A549 treated with AZD9567 at 1 μM for 4 hours (cell line): ENCODE data around the gene IRGC. TPM values are rescaled to one million over a fixed set of nuclear protein-coding genes. Genes with fewer than 3 reads are reported as not detected.

Experiments used
- total RNA-seq: library from RNA; stranded (reverse); fragments of 200-300 nt; extraction: Qiagen RNA extraction; gene quantifications from 5 replicates; pipeline ENCODE4 v1.2.3, GENCODE V29; 2022; ENCODE audit not compliant: insufficient read depth

Gene IRGC
- not detected in 5 replicates for total RNA-seq

GRCh38 chr19:43715776-43716175, at the start of gene IRGC:
Gene IRGC, plus strand, starts transcription at chr19:43716076. Its CDS starts 2,483 bp downstream, at chr19:43718559.

GRCh38 chr19:43754503-43755255, 38.8 kb downstream of the IRGC start, which contains the start of gene SMG9:
Gene SMG9, minus strand, starts transcription at chr19:43754962. Its CDS starts 4,221 bp downstream, at chr19:43750741.

Other genes starting within 250 kb of the IRGC start
- gene PHLDB3, start 211.3 kb upstream of the IRGC start, total RNA-seq, result 3.2 to 10.2 TPM (median 9.0 TPM) in 5 replicates
- gene ETHE1, start 188.9 kb upstream of the IRGC start, total RNA-seq, result 31.4 to 53.1 TPM (median 51.8 TPM) in 5 replicates
- 1.8 to 2.4 TPM (median 2.1 TPM) in 4 of 5 replicates, not detected in the other for gene ZNF575, start 182.9 kb upstream of the IRGC start, total RNA-seq
- 22.7 to 29.4 TPM (median 27.4 TPM) in 5 replicates for gene XRCC1, start 140.5 kb upstream of the IRGC start, total RNA-seq
- 0.22 to 0.52 TPM (median 0.27 TPM) in 4 of 5 replicates, not detected in the other for gene PINLYP, start 140.3 kb upstream of the IRGC start, total RNA-seq
- gene IRGQ, start 119.9 kb upstream of the IRGC start, total RNA-seq, result 4.6 to 10.5 TPM (median 5.9 TPM) in 5 replicates
- gene ZNF576, start 119.5 kb upstream of the IRGC start, total RNA-seq, result 20.0 to 21.3 TPM (median 20.5 TPM) in 5 replicates
- gene SRRM5, start 104.0 kb upstream of the IRGC start, total RNA-seq, result 0.52 to 0.80 TPM (median 0.67 TPM) in 4 of 5 replicates, not detected in the other
- 40.1 to 61.6 TPM (median 59.4 TPM) in 5 replicates for gene ZNF428, start 96.4 kb upstream of the IRGC start, total RNA-seq
- 5.5 to 10.0 TPM (median 9.6 TPM) in 5 replicates for gene CADM4, start 76.2 kb upstream of the IRGC start, total RNA-seq
- gene PLAUR, start 45.9 kb upstream of the IRGC start, total RNA-seq, result 62.1 to 69.9 TPM (median 69.1 TPM) in 5 replicates
- 50.2 to 64.4 TPM (median 56.7 TPM) in 5 replicates for gene SMG9, start 38.9 kb downstream of the IRGC start, total RNA-seq
- gene KCNN4, start 64.9 kb downstream of the IRGC start, total RNA-seq, result 29.1 to 47.0 TPM (median 45.0 TPM) in 5 replicates
- 0.07 to 0.30 TPM (median 0.17 TPM) in 4 of 5 replicates, not detected in the other for gene LYPD5, start 86.4 kb downstream of the IRGC start, total RNA-seq
- 4.3 to 12.9 TPM (median 5.1 TPM) in 5 replicates for gene ZNF283, start 111.2 kb downstream of the IRGC start, total RNA-seq
- gene ZNF404, start 167.9 kb downstream of the IRGC start, total RNA-seq, result 0.20 to 0.45 TPM (median 0.31 TPM) in 4 of 5 replicates, not detected in the other
- gene ZNF45, start 219.2 kb downstream of the IRGC start, total RNA-seq, result 9.3 to 20.4 TPM (median 10.4 TPM) in 5 replicates
- 0.30 to 0.65 TPM (median 0.47 TPM) in 4 of 5 replicates, not detected in the other for gene ZNF221, start 235.2 kb downstream of the IRGC start, total RNA-seq